ENCODE results near the gene TTC34. TPM values are rescaled to one million over a fixed set of nuclear protein-coding genes. Genes with fewer than 3 reads are reported as not detected.
"Not testable (repeated sequence)": the region's sequence is repeated elsewhere in the genome, so short reads cannot be mapped to it uniquely, and the experiment has no call there.

The TTC34 gene
- total RNA-seq, 1 experiment from 2014 or later, result 0.92 TPM

DNA sequence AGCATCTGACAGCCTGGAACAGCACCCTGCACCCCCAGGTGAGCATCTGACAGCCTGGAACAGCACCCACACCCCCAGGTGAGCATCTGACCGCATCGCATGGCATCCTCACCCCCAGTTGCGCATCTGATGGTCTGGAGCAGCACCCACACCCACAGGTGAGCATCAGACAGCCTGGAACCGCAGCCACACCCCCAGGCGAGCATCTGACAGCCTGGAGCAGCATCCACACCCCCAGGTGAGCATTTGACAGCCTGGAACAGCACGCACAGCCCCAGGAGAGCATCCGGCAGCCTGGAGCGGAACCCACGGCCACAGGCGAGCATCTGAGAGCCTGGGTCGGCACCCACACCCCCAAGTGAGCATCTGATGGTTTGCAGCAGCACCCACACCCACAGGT lies 118.6 kb downstream of the TTC34 start:
- not testable (repeated sequence) for H3T11ph ChIP-seq (ENCODE audit: low read length); H3K4me2 ChIP-seq (ENCODE audit: insufficient read depth, insufficient read length, low read length); H3K36me3 Mint-ChIP-seq (ENCODE audit: insufficient read depth in 1 of 3, low read depth in 3 of 3); H4K20me1 ChIP-seq (ENCODE audit: control insufficient read depth, insufficient read depth, insufficient read length); H3K18ac ChIP-seq (ENCODE audit: insufficient read length, low read depth, low read length); H3K79me2 ChIP-seq (ENCODE audit: insufficient read depth, low read length); H2BK5ac ChIP-seq (ENCODE audit: insufficient read length, low read length); H3K14ac ChIP-seq (ENCODE audit: insufficient read depth, low read length); H3K4me1 ChIP-seq (ENCODE audit: insufficient read depth, low read length); H3K9ac ChIP-seq (ENCODE audit: extremely low read depth, insufficient read length, low read length); H2BK15ac ChIP-seq (ENCODE audit: low read depth, low read length); H3K79me1 ChIP-seq (ENCODE audit: insufficient read depth, low read depth, low read length, poor library complexity, severe bottlenecking); H3K4ac ChIP-seq (ENCODE audit: low read depth, low read length); H3K23me2 ChIP-seq (ENCODE audit: insufficient read length, low read depth, low read length, poor library complexity, severe bottlenecking); H3K56ac ChIP-seq (ENCODE audit: insufficient read length, low read depth, low read length); H2BK120ac ChIP-seq (ENCODE audit: low read depth, low read length, poor library complexity, severe bottlenecking); H3K27me3 Mint-ChIP-seq (ENCODE audit: low read depth); H2BK12ac ChIP-seq (ENCODE audit: insufficient read length, low read depth, low read length); H3K4me1 Mint-ChIP-seq; H2AFZ ChIP-seq (ENCODE audit: low read length); H4K91ac ChIP-seq (ENCODE audit: insufficient read length, low read depth, low read length); H3K27ac Mint-ChIP-seq; H3K27ac ChIP-seq (ENCODE audit: insufficient read length, low read depth, low read length); H4K8ac ChIP-seq (replicated peaks; ENCODE audit: insufficient read length, low read depth, low read length); DNase-seq; H3K27me3 ChIP-seq (ENCODE audit: insufficient read depth, low read length); H2AK5ac ChIP-seq (ENCODE audit: insufficient read length, low read length); H4K5ac ChIP-seq (ENCODE audit: insufficient read length, low read depth, low read length); H3K4me3 Mint-ChIP-seq; H2BK20ac ChIP-seq (ENCODE audit: low read depth, low read length, poor library complexity, severe bottlenecking); H3K23ac ChIP-seq (ENCODE audit: insufficient read length, low read depth, low read length)
- no CpG with 5 or more reads among the region's 11 CpGs for WGBS (ENCODE audit: extremely low coverage, insufficient read length, low lambda C conversion rate)
- H3K9me3 ChIP-seq (ENCODE audit: control insufficient read depth, low read depth, low read length), result peaks cover 16% of the 10 kb centered on the region
- H3K9me3 Mint-ChIP-seq, result peaks cover 24 to 33% of the 10 kb centered on the region in 2 experiments

DNA sequence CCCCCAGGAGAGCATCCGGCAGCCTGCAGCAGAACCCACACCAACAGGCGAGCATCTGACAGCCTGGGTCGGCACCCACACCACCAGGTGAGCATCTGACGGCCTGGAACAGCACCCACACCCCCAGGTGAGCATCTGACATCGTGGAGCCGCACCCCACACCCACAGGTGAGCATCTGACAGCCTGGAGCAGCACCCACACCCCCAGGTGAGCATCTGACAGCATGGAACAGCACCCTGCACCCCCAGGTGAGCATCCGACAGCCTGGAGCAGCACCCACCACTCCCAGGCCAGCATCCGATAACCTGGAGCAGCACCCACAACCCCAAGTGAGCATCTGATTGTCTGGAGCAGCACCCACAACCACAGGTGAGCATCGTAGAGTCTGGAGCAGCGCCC lies 124.8 kb downstream of the TTC34 start:
- not testable (repeated sequence) for H2BK15ac ChIP-seq (ENCODE audit: low read depth, low read length); H3K9ac ChIP-seq (ENCODE audit: extremely low read depth, insufficient read length, low read length); H2AFZ ChIP-seq (ENCODE audit: low read length); H3K14ac ChIP-seq (ENCODE audit: insufficient read depth, low read length); H3K79me2 ChIP-seq (ENCODE audit: insufficient read depth, low read length); H3K27ac Mint-ChIP-seq; DNase-seq; H3K27me3 Mint-ChIP-seq (ENCODE audit: low read depth); H4K5ac ChIP-seq (ENCODE audit: insufficient read length, low read depth, low read length); H4K8ac ChIP-seq (replicated peaks; ENCODE audit: insufficient read length, low read depth, low read length); H3K9me3 ChIP-seq (ENCODE audit: control insufficient read depth, low read depth, low read length); H2BK20ac ChIP-seq (ENCODE audit: low read depth, low read length, poor library complexity, severe bottlenecking); H3K4me3 Mint-ChIP-seq; H3K18ac ChIP-seq (ENCODE audit: insufficient read length, low read depth, low read length); H3K9me3 Mint-ChIP-seq; H2BK120ac ChIP-seq (ENCODE audit: low read depth, low read length, poor library complexity, severe bottlenecking); H3K4ac ChIP-seq (ENCODE audit: low read depth, low read length); H3K79me1 ChIP-seq (ENCODE audit: insufficient read depth, low read depth, low read length, poor library complexity, severe bottlenecking); H3K23ac ChIP-seq (ENCODE audit: insufficient read length, low read depth, low read length); H3T11ph ChIP-seq (ENCODE audit: low read length); H2BK5ac ChIP-seq (ENCODE audit: insufficient read length, low read length); H3K36me3 Mint-ChIP-seq (ENCODE audit: insufficient read depth in 1 of 3, low read depth in 3 of 3); H2AK5ac ChIP-seq (ENCODE audit: insufficient read length, low read length); H2BK12ac ChIP-seq (ENCODE audit: insufficient read length, low read depth, low read length); H3K4me1 Mint-ChIP-seq; H3K56ac ChIP-seq (ENCODE audit: insufficient read length, low read depth, low read length); H3K4me1 ChIP-seq (ENCODE audit: insufficient read depth, low read length); H3K4me2 ChIP-seq (ENCODE audit: insufficient read depth, insufficient read length, low read length); H3K27me3 ChIP-seq (ENCODE audit: insufficient read depth, low read length); H4K91ac ChIP-seq (ENCODE audit: insufficient read length, low read depth, low read length); H4K20me1 ChIP-seq (ENCODE audit: control insufficient read depth, insufficient read depth, insufficient read length); H3K27ac ChIP-seq (ENCODE audit: insufficient read length, low read depth, low read length); H3K23me2 ChIP-seq (ENCODE audit: insufficient read length, low read depth, low read length, poor library complexity, severe bottlenecking)
- no CpG with 5 or more reads among the region's 10 CpGs for WGBS (ENCODE audit: extremely low coverage, insufficient read length, low lambda C conversion rate)

Data from H9 (cell line).